Calu3 (cell line): Measurements from ENCODE around the gene CHST6. TPM values are rescaled to one million over a fixed set of nuclear protein-coding genes. Genes with fewer than 3 reads are reported as not detected.
"Not testable (repeated sequence)": the region's sequence is repeated elsewhere in the genome, so short reads cannot be mapped to it uniquely, and the experiment has no call there.

Experiments
- Bru-seq: library from RNA; stranded (reverse); fragments of 400-500 nt; gene quantifications from one replicate; lab custom pipeline; 2021; lab: Mats Ljungman, UMichigan
- BruChase-seq, 2 experiments: library from RNA; stranded (reverse); fragments of 400-500 nt; gene quantifications; one replicate each; lab custom pipeline; 2021; lab: Mats Ljungman, UMichigan
- BruUV-seq: library from RNA; stranded (reverse); fragments of 400-500 nt; replicated peaks from 2 replicates; lab custom pipeline; 2021; lab: Mats Ljungman, UMichigan
- CTCF ChIA-PET: fragments of 300-600 bp; sonication (Branson Sonifier 250); formaldehyde crosslinking; loops from one replicate; lab custom pipeline; 2022; ENCODE audit warnings: antibody characterized with exemption; lab: Charles Lee
- DNase-seq: peaks from one replicate; pipeline ENCODE4 v3.0.0; 2022
- H3K27ac Mint-ChIP-seq: one replicate; pipeline ENCODE4 v1.8.0; 2022; ENCODE audit warnings: mixed read lengths; ENCODE audit not compliant: unreplicated experiment
- H3K27me3 Mint-ChIP-seq: one replicate; pipeline ENCODE4 v1.8.0; 2022; ENCODE audit warnings: mixed read lengths; ENCODE audit not compliant: unreplicated experiment
- H3K36me3 Mint-ChIP-seq: one replicate; pipeline ENCODE4 v1.8.0; 2022; ENCODE audit warnings: mild to moderate bottlenecking, moderate library complexity, mixed read lengths; ENCODE audit not compliant: insufficient read depth, unreplicated experiment
- H3K4me1 Mint-ChIP-seq: one replicate; pipeline ENCODE4 v1.8.0; 2022; ENCODE audit warnings: mild to moderate bottlenecking, low read depth, mixed read lengths; ENCODE audit not compliant: unreplicated experiment
- H3K4me3 Mint-ChIP-seq: one replicate; pipeline ENCODE4 v1.8.0; 2022; ENCODE audit warnings: mild to moderate bottlenecking, low read depth, moderate library complexity, mixed read lengths; ENCODE audit not compliant: unreplicated experiment
- H3K9me3 Mint-ChIP-seq: one replicate; pipeline ENCODE4 v1.8.0; 2022; ENCODE audit warnings: low read depth, mixed read lengths; ENCODE audit not compliant: unreplicated experiment
- intact Hi-C: fragments of 100-400 bp; cut with micrococcal nuclease; formaldehyde crosslinking; loops from one replicate; pipeline ENCODE4 v1.10.0; 2022; ENCODE audit not compliant: unreplicated experiment
- long read RNA-seq: library from polyadenylated mRNA; stranded (forward); transcript quantifications from one replicate; pipeline ENCODE4 v2.0.0, GENCODE V29; 2022
- total RNA-seq: library from RNA; stranded (reverse); gene quantifications from 2 replicates; pipeline ENCODE4 v1.2.3, GENCODE V29; 2022
- TF ChIP-seq, protein P1 (sequence below): fragments of 200-600 bp; IDR thresholded peaks from one replicate; pipeline ENCODE4 v1.8.0; 2022; ENCODE audit warnings: antibody characterized with exemption; ENCODE audit not compliant: unreplicated experiment

CHST6 gene
- total RNA-seq (3.3 and 4.3 TPM in 2 replicates), Bru-seq, nascent RNA (percentile 32 among the genes with signal in this experiment), BruChase-seq, experiment 1, labeled RNA remaining after a 6-hour chase (percentile 56 among the genes with signal in this experiment), BruChase-seq, experiment 2, labeled RNA remaining after a 2-hour chase (percentile 45 among the genes with signal in this experiment)
- long read RNA-seq, partial matches to known transcripts: 0 of 1 reads
- long read RNA-seq, other reads (novel, unspliced or antisense): 1 of 1 reads

DNA sequence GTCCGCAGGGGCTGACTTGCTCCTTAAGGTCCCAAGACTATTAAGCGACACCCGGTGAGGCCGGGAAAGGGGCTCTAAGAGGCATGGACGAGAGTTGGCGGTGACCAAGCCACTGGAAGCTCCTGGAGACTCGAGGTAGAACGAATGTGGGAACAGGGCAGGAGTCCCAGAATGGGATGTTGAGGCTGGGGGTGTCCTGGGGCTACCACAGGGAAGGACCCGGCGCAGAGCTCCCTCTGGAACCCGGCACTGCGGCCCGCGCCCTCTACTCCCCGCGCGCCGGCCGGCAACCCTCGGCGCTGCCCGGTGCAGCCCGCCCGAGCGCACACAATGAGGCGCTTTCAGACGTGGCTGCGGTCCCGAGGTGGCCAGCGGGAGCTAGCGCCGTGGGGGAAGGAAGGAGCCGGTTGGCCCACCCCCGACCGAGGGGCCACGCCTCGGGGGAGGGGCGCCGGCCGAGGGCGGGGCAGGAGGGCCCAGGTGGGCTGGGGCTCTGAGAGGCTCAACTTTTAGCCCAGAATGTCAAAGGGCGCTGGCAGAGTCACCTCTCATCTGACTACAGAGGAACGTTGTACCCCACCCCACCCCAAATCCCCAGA, at the start of gene CHST6:
Gene CHST6 (minus strand): TSS at position 366 of the 599 bp plus-strand sequence. CDS start 15,613 bp downstream, outside the sequence.
- H3K4me1 Mint-ChIP-seq: peaks cover 6% of the 10 kb centered on the region
- H3K9me3 Mint-ChIP-seq: no peaks in the 10 kb centered on the region
- CTCF ChIA-PET: interaction anchor here (0.5 to 1.8 kb wide), 6 partner anchors 9 to 899 kb away, joined by 3 to 10 read pairs (median 4); no protein-coding TSS in a partner anchor
- H3K27ac Mint-ChIP-seq: peak within 1 kb of the TSS; percentile 54
- TF ChIP-seq, protein P1, sequence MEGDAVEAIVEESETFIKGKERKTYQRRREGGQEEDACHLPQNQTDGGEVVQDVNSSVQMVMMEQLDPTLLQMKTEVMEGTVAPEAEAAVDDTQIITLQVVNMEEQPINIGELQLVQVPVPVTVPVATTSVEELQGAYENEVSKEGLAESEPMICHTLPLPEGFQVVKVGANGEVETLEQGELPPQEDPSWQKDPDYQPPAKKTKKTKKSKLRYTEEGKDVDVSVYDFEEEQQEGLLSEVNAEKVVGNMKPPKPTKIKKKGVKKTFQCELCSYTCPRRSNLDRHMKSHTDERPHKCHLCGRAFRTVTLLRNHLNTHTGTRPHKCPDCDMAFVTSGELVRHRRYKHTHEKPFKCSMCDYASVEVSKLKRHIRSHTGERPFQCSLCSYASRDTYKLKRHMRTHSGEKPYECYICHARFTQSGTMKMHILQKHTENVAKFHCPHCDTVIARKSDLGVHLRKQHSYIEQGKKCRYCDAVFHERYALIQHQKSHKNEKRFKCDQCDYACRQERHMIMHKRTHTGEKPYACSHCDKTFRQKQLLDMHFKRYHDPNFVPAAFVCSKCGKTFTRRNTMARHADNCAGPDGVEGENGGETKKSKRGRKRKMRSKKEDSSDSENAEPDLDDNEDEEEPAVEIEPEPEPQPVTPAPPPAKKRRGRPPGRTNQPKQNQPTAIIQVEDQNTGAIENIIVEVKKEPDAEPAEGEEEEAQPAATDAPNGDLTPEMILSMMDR: no peak
- BruUV-seq: no TSS peak
- H3K36me3 Mint-ChIP-seq: peaks cover 6% of the 10 kb centered on the region
- peak within 1 kb of the TSS; percentile 72 for H3K4me3 Mint-ChIP-seq
- DNase-seq: peak; percentile 76
- peaks cover 12% of the 10 kb centered on the region for H3K27me3 Mint-ChIP-seq
- intact Hi-C loops: no loop called here

DNA sequence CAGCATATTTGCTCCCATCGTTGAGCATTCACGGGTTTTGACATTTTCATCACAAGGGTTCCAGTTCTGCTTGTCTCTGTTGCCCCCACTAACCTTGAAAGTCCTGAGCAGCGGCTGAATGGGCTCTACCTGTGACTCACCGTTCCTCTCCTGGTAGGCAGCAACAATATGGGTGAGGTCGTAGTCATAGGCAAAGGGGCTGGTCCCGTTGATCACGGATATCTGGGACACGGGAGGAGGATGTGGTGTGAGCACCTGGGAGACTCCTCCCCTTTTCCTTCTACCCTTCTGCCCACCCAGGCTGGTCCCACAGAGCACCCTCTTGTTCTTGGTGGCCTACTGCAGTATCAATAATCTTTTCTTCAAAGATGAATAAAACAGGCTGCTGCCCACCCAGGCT, 47.2 kb upstream of the CHST6 start:
- BruUV-seq, H3K9me3 Mint-ChIP-seq, H3K4me3 Mint-ChIP-seq, DNase-seq, H3K27ac Mint-ChIP-seq, H3K4me1 Mint-ChIP-seq, H3K27me3 Mint-ChIP-seq, H3K36me3 Mint-ChIP-seq, intact Hi-C loops: not testable (repeated sequence)
- CTCF ChIA-PET: interaction anchor here (0.7 kb wide), 1 partner anchor 9 kb away, joined by 3 read pairs; no protein-coding TSS in a partner anchor

DNA sequence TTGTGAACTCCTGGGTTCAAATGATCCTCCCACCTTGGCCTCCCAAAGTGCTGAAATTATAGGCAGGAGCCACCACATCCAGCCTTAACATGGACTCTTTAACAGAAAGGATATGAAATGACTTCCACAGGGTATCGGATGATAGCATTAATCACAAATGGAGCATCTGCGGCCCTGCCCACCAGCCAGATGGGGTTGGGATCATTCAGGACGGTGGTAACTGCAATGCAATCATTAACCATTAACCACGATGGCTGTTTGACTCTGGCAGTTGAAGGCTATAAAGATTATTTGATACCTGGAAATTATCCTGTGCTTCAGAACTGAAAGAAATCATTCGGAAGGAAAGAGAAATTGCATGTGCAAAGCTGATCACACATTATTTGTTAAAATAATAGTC, 46.0 kb upstream of the CHST6 start:
- Mint-ChIP-seq H3K9me3 (no peaks in the 10 kb centered on the region), H3K36me3 (peaks cover 5% of the 10 kb centered on the region), H3K27me3 (no peaks in the 10 kb centered on the region), H3K27ac (no peak overlapping the region), H3K4me1 (no peaks in the 10 kb centered on the region), H3K4me3 (no peak overlapping the region)
- no TSS peak for BruUV-seq
- DNase-seq: no peak
- TF ChIP-seq, protein P1: no peak
- CTCF ChIA-PET: no interaction called here
- intact Hi-C loops: no loop called here

DNA sequence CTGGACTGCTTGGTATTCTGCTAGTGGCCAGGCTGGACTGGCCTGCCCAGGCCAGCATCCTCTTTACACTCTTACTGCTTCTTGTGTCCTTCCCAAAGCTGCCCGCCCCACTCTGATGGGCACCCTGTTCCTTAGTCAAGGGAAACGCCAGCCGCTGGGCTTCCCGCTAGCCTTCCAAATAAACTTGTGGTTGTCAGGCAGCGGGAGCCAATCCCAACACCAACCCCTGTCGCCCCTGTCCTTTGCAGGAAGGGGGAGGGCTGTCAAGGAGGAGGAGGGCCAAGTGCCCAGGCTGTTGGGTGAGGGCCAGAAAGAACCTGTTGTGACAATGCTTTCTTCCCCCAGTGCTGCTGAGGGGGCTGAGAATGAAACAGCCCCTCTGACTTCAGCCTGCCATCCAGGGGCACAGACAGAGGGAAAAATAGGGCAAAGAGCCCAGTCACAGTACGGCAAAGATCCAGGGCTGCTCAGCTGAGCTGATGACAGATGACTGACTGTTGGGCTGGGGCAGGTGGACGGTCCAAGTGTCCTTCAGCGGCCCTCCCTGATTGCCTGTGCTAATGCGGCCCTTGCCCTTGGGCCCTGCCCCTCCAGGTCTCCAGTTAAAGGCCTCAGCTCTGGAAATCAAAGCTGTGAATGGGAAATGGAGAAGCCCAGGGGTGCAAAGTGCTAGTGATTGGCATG, 43.8 kb upstream of the CHST6 start:
- not testable (repeated sequence) for H3K27ac Mint-ChIP-seq

DNA sequence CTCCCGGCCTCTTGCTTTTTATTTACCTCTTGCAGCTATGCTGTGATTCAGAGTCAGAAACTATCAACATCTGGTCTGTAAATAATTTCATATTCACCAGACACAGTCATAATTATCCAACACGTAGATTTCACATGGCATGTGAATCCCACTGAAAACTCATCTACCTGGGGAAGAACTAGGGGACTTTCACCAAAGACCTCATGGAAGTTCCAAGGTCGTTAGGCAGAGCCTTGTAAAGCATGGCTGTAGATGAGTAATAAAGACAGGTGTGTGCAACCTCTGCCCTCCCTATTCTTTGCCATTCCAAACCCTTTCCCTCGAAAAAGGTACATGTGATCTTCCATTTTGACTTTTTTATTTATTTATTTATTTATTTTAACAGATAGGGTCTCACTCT, 42.5 kb upstream of the CHST6 start:
- Mint-ChIP-seq H3K36me3 (no peaks in the 10 kb centered on the region), H3K9me3 (no peaks in the 10 kb centered on the region), H3K4me1 (no peaks in the 10 kb centered on the region), H3K4me3 (no peak overlapping the region), H3K27ac (no peak overlapping the region), H3K27me3 (no peaks in the 10 kb centered on the region)
- BruUV-seq: no TSS peak
- CTCF ChIA-PET: interaction anchor here (0.6 kb wide), 1 partner anchor 42 kb away, joined by 3 read pairs; no protein-coding TSS in a partner anchor
- intact Hi-C loops: no loop called here
- no peak for DNase-seq
- TF ChIP-seq, protein P1: no peak

More for the DNA sequence above, 43.8 kb upstream of the CHST6 start:
- H3K36me3 Mint-ChIP-seq, BruUV-seq, H3K4me1 Mint-ChIP-seq, H3K4me3 Mint-ChIP-seq, intact Hi-C loops, H3K9me3 Mint-ChIP-seq, CTCF ChIA-PET, DNase-seq, H3K27me3 Mint-ChIP-seq: not testable (repeated sequence)
